Measurements from ENCODE around the gene PACSIN3.

Gene PACSIN3

GRCh38 chr11:47177846-47178245 lies 8.4 kb downstream of the PACSIN3 start:
- no peaks in the 10 kb centered on the region for H3K9me3 ChIP-seq
- peaks cover 53% of the 10 kb centered on the region for H3K36me3 ChIP-seq (replicated peaks)
- H3K27me3 ChIP-seq (ENCODE audit: low read depth): no peaks in the 10 kb centered on the region
- no peak for DNase-seq (ENCODE audit: low spot score in 2 of 2)
- in situ Hi-C loops (cut with MboI; ENCODE audit: low sequenced_read_pairs): loop anchor here (5.0 kb wide), 1 partner anchor 89 kb away; no protein-coding TSS in a partner anchor
- peak overlapping the region; percentile 99; the same call in 1 of the 2 replicates for H3K4me3 ChIP-seq
- peaks cover 9% of the 10 kb centered on the region; the same call in 1 of the 2 replicates for H3K4me1 ChIP-seq

- H3K4me1 ChIP-seq: peaks cover 9% of the 10 kb centered on the region; the same call in 1 of the 2 replicates
- peaks cover 58% of the 10 kb centered on the region for H3K36me3 ChIP-seq (replicated peaks)
- peak overlapping the region; percentile 99 for H3K4me3 ChIP-seq
- no peaks in the 10 kb centered on the region for H3K9me3 ChIP-seq
- in situ Hi-C loops (cut with MboI; ENCODE audit: low sequenced_read_pairs): loop anchor here (5.0 kb wide), 1 partner anchor 90 kb away; no protein-coding TSS in a partner anchor
- peak; percentile 66 to 72 for DNase-seq (ENCODE audit: low spot score in 2 of 2)
- no peaks in the 10 kb centered on the region for H3K27me3 ChIP-seq (ENCODE audit: low read depth)
These were observed 8.9 kb downstream of the PACSIN3 start for GRCh38 chr11:47177229-47177845.

- Histone ChIP-seq H3K9me3 (no peaks in the 10 kb centered on the region), H3K4me3 (peak within 1 kb of the TSS; percentile 99), H3K36me3 (replicated peaks) (peaks cover 65% of the 10 kb centered on the region), H3K27me3 (ENCODE audit: low read depth) (no peaks in the 10 kb centered on the region), H3K4me1 (peaks cover 9% of the 10 kb centered on the region; the same call in 1 of the 2 replicates)
- in situ Hi-C loops (cut with MboI; ENCODE audit: low sequenced_read_pairs): loop anchor here (5.0 kb wide), 1 partner anchor 91 kb away; no protein-coding TSS in a partner anchor
- DNase-seq (ENCODE audit: low spot score in 2 of 2): peak; percentile 91 to 97
These were observed 9.7 kb downstream of the PACSIN3 start, which contains the start of gene ARFGAP2 for GRCh38 chr11:47176328-47177228. Gene ARFGAP2, minus strand, starts transcription at chr11:47176879. Its CDS starts 26 bp downstream, at chr11:47176853.

GRCh38 chr11:47175746-47176327 lies 10.4 kb downstream of the PACSIN3 start:
- H3K36me3 ChIP-seq (replicated peaks): peaks cover 68% of the 10 kb centered on the region

GRCh38 chr11:47172740-47173336 lies 13.4 kb downstream of the PACSIN3 start:
- no peaks in the 10 kb centered on the region for H3K9me3 ChIP-seq
- H3K4me1 ChIP-seq: peaks cover 9% of the 10 kb centered on the region; the same call in 1 of the 2 replicates
- H3K27me3 ChIP-seq (ENCODE audit: low read depth): no peaks in the 10 kb centered on the region
- no peak overlapping the region for H3K4me3 ChIP-seq
- in situ Hi-C loops (cut with MboI; ENCODE audit: low sequenced_read_pairs): no loop called here
- no peak for DNase-seq (ENCODE audit: low spot score in 2 of 2)
- H3K36me3 ChIP-seq (replicated peaks): peaks cover 73% of the 10 kb centered on the region

More at GRCh38 chr11:47175746-47176327, 10.4 kb downstream of the PACSIN3 start:
- in situ Hi-C loops (cut with MboI; ENCODE audit: low sequenced_read_pairs): loop anchor here (5.0 kb wide), 1 partner anchor 91 kb away; no protein-coding TSS in a partner anchor
- H3K4me1 ChIP-seq: peaks cover 9% of the 10 kb centered on the region; the same call in 1 of the 2 replicates
- no peaks in the 10 kb centered on the region for H3K27me3 ChIP-seq (ENCODE audit: low read depth)
- DNase-seq (ENCODE audit: low spot score in 2 of 2): no peak
- peak overlapping the region; percentile 99 for H3K4me3 ChIP-seq
- H3K9me3 ChIP-seq: no peaks in the 10 kb centered on the region

GRCh38 chr11:47171856-47172255 lies 14.4 kb downstream of the PACSIN3 start:
- H3K9me3 ChIP-seq: no peaks in the 10 kb centered on the region
- in situ Hi-C loops (cut with MboI; ENCODE audit: low sequenced_read_pairs): no loop called here
- DNase-seq (ENCODE audit: low spot score in 2 of 2): no peak
- H3K36me3 ChIP-seq (replicated peaks): peaks cover 80% of the 10 kb centered on the region
- no peak overlapping the region for H3K4me3 ChIP-seq
- H3K4me1 ChIP-seq: peaks cover 2% of the 10 kb centered on the region; the same call in 1 of the 2 replicates
- H3K27me3 ChIP-seq (ENCODE audit: low read depth): no peaks in the 10 kb centered on the region

GRCh38 chr11:47171061-47171838 lies 15.0 kb downstream of the PACSIN3 start:
- in situ Hi-C loops (cut with MboI; ENCODE audit: low sequenced_read_pairs): no loop called here
- Histone ChIP-seq H3K36me3 (replicated peaks) (peaks cover 83% of the 10 kb centered on the region), H3K4me3 (no peak overlapping the region)

GRCh38 chr11:47166368-47166767 lies 19.9 kb downstream of the PACSIN3 start:
- no peak overlapping the region for H3K4me3 ChIP-seq
- peaks cover 78% of the 10 kb centered on the region for H3K36me3 ChIP-seq (replicated peaks)
- no peak for DNase-seq (ENCODE audit: low spot score in 2 of 2)
- in situ Hi-C loops (cut with MboI; ENCODE audit: low sequenced_read_pairs): no loop called here
- no peaks in the 10 kb centered on the region for H3K4me1 ChIP-seq
- H3K27me3 ChIP-seq (ENCODE audit: low read depth): no peaks in the 10 kb centered on the region
- no peaks in the 10 kb centered on the region for H3K9me3 ChIP-seq

More at GRCh38 chr11:47171061-47171838, 15.0 kb downstream of the PACSIN3 start:
- no peaks in the 10 kb centered on the region for H3K9me3 ChIP-seq
- no peak for DNase-seq (ENCODE audit: low spot score in 2 of 2)
- H3K27me3 ChIP-seq (ENCODE audit: low read depth): no peaks in the 10 kb centered on the region
- peaks cover 2% of the 10 kb centered on the region; the same call in 1 of the 2 replicates for H3K4me1 ChIP-seq

- H3K9me3 ChIP-seq: no peaks in the 10 kb centered on the region
- DNase-seq (ENCODE audit: low spot score in 2 of 2): no peak
- no peaks in the 10 kb centered on the region for H3K27me3 ChIP-seq (ENCODE audit: low read depth)
- no peak overlapping the region for H3K4me3 ChIP-seq
- peaks cover 73% of the 10 kb centered on the region for H3K36me3 ChIP-seq (replicated peaks)
- in situ Hi-C loops (cut with MboI; ENCODE audit: low sequenced_read_pairs): no loop called here
- no peaks in the 10 kb centered on the region for H3K4me1 ChIP-seq
These were observed 20.9 kb downstream of the PACSIN3 start for GRCh38 chr11:47165253-47165840.

GRCh38 chr11:47164321-47164720 lies 21.9 kb downstream of the PACSIN3 start:
- in situ Hi-C loops (cut with MboI; ENCODE audit: low sequenced_read_pairs): loop anchor here (5.0 kb wide), 1 partner anchor 277 kb away; no protein-coding TSS in a partner anchor
- Histone ChIP-seq H3K4me1 (no peaks in the 10 kb centered on the region), H3K36me3 (replicated peaks) (peaks cover 65% of the 10 kb centered on the region), H3K4me3 (no peak overlapping the region), H3K27me3 (ENCODE audit: low read depth) (no peaks in the 10 kb centered on the region), H3K9me3 (no peaks in the 10 kb centered on the region)
- DNase-seq (ENCODE audit: low spot score in 2 of 2): no peak

GRCh38 chr11:47163898-47164297 lies 22.3 kb downstream of the PACSIN3 start:
- peaks cover 65% of the 10 kb centered on the region for H3K36me3 ChIP-seq (replicated peaks)
- H3K9me3 ChIP-seq: no peaks in the 10 kb centered on the region
- H3K27me3 ChIP-seq (ENCODE audit: low read depth): no peaks in the 10 kb centered on the region
- H3K4me3 ChIP-seq: no peak overlapping the region
- DNase-seq (ENCODE audit: low spot score in 2 of 2): no peak
- no peaks in the 10 kb centered on the region for H3K4me1 ChIP-seq
- in situ Hi-C loops (cut with MboI; ENCODE audit: low sequenced_read_pairs): loop anchor here (5.0 kb wide), 1 partner anchor 277 kb away; no protein-coding TSS in a partner anchor

- H3K36me3 ChIP-seq (replicated peaks): peaks cover 58% of the 10 kb centered on the region
These were observed 23.0 kb downstream of the PACSIN3 start for GRCh38 chr11:47163193-47163592.

More at GRCh38 chr11:47163193-47163592, 23.0 kb downstream of the PACSIN3 start:
- no peaks in the 10 kb centered on the region for H3K27me3 ChIP-seq (ENCODE audit: low read depth)
- no peaks in the 10 kb centered on the region for H3K9me3 ChIP-seq
- DNase-seq (ENCODE audit: low spot score in 2 of 2): no peak
- H3K4me1 ChIP-seq: no peaks in the 10 kb centered on the region
- H3K4me3 ChIP-seq: no peak overlapping the region
- in situ Hi-C loops (cut with MboI; ENCODE audit: low sequenced_read_pairs): loop anchor here (5.0 kb wide), 1 partner anchor 276 kb away; no protein-coding TSS in a partner anchor
